ENCODE results near the gene KRT72. TPM values are rescaled to one million over a fixed set of nuclear protein-coding genes. Genes with fewer than 3 reads are reported as not detected.

The KRT72 gene
- total and polyA plus RNA-seq, 4 donors, result not detected

- TF ChIP-seq ZBTB33 (IDR thresholded peaks at IDR 0.05) (no peak), GABPA (IDR thresholded peaks at IDR 0.05 in 1 of 2, conservative IDR thresholded peaks at IDR 0.05 in 1 of 2) (no peak)
Observed at GRCh38 chr12:52648012-52648550, 46.8 kb upstream of the KRT72 start (continued).

- H3K4me3 ChIP-seq (ENCODE audit: low read depth in 1 of 3, low read length in 3 of 3), result no peak overlapping the region
- H3K36me3 ChIP-seq (ENCODE audit: control insufficient read depth in 4 of 4, insufficient read depth in 3 of 4, low read depth in 1 of 4, low read length in 3 of 4), result no peaks in the 10 kb centered on the region
- peaks cover 0 to 2% (median 0%) of the 10 kb centered on the region in 4 donors for H3K9me3 ChIP-seq (ENCODE audit: control insufficient read depth in 4 of 4, low read length in 3 of 4)
- 94% methylated on average over 9 of the region's 9 CpGs for WGBS
- TF ChIP-seq EGR1 (IDR thresholded peaks at IDR 0.05; ENCODE audit: low read depth in 2 of 2) (no peak), NR2F2 (IDR thresholded peaks at IDR 0.05) (no peak), JUND (IDR thresholded peaks at IDR 0.05) (no peak), FOXA2 (IDR thresholded peaks at IDR 0.05) (no peak), HNF4G (IDR thresholded peaks at IDR 0.05) (no peak), HNF4A (conservative IDR thresholded peaks at IDR 0.05) (no peak), RAD21 (IDR thresholded peaks at IDR 0.05) (no peak), GABPA (IDR thresholded peaks at IDR 0.05 in 1 of 2, conservative IDR thresholded peaks at IDR 0.05 in 1 of 2) (no peak), REST (IDR thresholded peaks at IDR 0.05) (no peak), MAX (IDR thresholded peaks at IDR 0.05) (no peak), ATF3 (IDR thresholded peaks at IDR 0.05) (no peak), RXRA (IDR thresholded peaks at IDR 0.05) (no peak), FOXA1 (IDR thresholded peaks at IDR 0.05) (no peak), ZBTB33 (IDR thresholded peaks at IDR 0.05) (no peak), TAF1 (conservative IDR thresholded peaks at IDR 0.05) (no peak), CTCF (IDR thresholded peaks at IDR 0.05; ENCODE audit: low read depth, low read length, missing input control) (no peak), SP1 (IDR thresholded peaks at IDR 0.05) (no peak), YY1 (IDR thresholded peaks at IDR 0.05) (no peak)
- no peak overlapping the region for H3K27ac ChIP-seq (ENCODE audit: low read depth in 1 of 2, low read length in 2 of 2)
- no peak overlapping the region for H3K9ac ChIP-seq (ENCODE audit: low read depth in 1 of 2, low read length in 2 of 2)
- H3K27me3 ChIP-seq (ENCODE audit: control insufficient read depth in 4 of 4, insufficient read depth in 4 of 4, low read length in 3 of 4), result peaks cover 0 to 3% (median 0%) of the 10 kb centered on the region in 4 donors
- peak; percentile 17 for DNase-seq (ENCODE audit: low spot score)
- H3K4me1 ChIP-seq (ENCODE audit: control insufficient read depth in 4 of 4, insufficient read depth in 4 of 4, low read length in 3 of 4), result no peaks in the 10 kb centered on the region
Observed at GRCh38 chr12:52647601-52648000, 46.3 kb upstream of the KRT72 start.

Data from liver (tissue), 9 donors.